Measurements from ENCODE around the gene CCDC159. TPM values are rescaled to one million over a fixed set of nuclear protein-coding genes. Genes with fewer than 3 reads are reported as not detected.

Gene CCDC159
- total RNA-seq, 5 donors from 2014 or later (not counting 1 experiment from before 2014, with no cell fraction given): 59.7 to 81.8 (median 69.6) TPM

DNA sequence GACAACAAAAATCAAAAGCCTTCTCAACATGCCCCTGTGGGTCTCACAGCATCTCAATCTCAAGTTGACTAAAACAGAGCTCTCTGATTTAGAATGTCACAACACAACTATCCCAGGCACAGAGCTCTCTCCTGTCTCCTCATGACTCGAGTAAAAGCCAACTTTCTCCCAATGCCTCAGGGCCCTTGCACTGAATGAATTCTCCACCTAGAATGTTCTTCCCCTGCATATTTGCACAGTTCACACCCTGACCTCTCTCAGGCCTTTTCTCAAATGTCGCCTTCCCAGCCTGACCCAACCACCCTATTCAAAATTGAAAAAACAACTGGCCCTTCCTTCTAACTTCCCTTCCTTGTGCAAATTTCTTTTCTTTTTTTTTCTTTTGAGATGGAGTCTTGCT is 24.4 kb downstream of the CCDC159 start:
- Histone ChIP-seq H3K4me3 (ENCODE audit: control insufficient read depth in 1 of 2, extremely low read depth in 1 of 2, low read length in 1 of 2) (no peak overlapping the region), H3K27me3 (replicated peaks in 1 of 2; ENCODE audit: control insufficient read depth in 2 of 2, extremely low read depth in 1 of 2, insufficient read depth in 2 of 2, low read length in 1 of 2) (no peaks in the 10 kb centered on the region), H3K9me3 (no peaks in the 10 kb centered on the region), H3K27ac (ENCODE audit: low read length) (no peak overlapping the region), H3K4me1 (ENCODE audit: control insufficient read depth in 1 of 2, extremely low read depth in 1 of 2, insufficient read depth in 2 of 2, low read length in 2 of 2) (peaks cover 5 to 18% of the 10 kb centered on the region in 2 experiments), H3K36me3 (ENCODE audit: control insufficient read depth in 2 of 2, extremely low read depth in 1 of 2, insufficient read depth in 1 of 2, low read length in 1 of 2) (peaks cover 0 to 20% of the 10 kb centered on the region in 2 donors)
- DNase-seq: no peak
- Mint-ChIP-seq H3K27me3 (no peaks in the 10 kb centered on the region), H3K4me3 (no peak overlapping the region), H3K4me1 (peaks cover 4 to 9% (median 4%) of the 10 kb centered on the region in 3 donors), H3K36me3 (peaks cover 32% of the 10 kb centered on the region), H3K27ac (no peak overlapping the region), H3K9me3 (no peaks in the 10 kb centered on the region)
- no peak for ATAC-seq (replicated peaks in 1 of 4)
- CTCF ChIA-PET: no interaction called here
- WGBS (ENCODE audit: insufficient coverage): 100% methylated on average over 2 of the region's 2 CpGs
- POLR2A ChIA-PET: no interaction called here

DNA sequence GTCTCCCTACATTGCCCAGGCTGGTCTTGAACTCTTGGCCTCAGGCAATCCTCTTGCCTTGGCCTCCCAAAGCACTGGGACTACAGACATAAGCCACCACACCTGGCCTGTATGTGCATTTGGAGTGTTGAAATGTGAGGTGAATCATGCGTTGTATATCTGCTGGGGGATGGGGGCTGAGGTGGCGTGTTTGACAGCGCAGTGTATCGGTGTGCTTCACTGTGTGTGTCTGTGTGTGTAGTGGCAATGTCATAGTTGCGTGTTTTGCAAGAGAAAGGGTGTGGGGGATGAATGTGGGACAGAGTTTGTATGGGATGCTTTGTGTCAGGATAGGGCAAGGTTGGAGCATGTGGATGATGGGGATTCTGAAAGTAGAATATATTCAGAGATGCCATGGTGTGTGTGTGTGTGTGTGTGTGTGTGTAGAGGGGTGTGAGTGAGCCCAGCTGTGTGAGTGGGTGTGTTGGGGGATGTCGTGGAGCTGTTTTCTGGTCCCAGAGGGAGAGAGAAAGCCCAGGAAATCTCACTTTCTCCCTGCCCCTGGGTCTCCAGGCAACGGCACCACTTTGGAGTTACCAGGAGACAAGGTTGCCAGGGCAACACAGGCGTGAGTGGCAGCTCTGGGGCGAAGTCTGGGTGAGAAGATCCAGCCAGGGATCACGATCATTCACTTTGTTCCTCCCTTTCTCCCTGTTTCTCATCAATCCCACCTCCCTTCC is 27.0 kb downstream of the CCDC159 start:
- Mint-ChIP-seq H3K4me1 (peaks cover 21 to 27% (median 22%) of the 10 kb centered on the region in 3 donors), H3K27me3 (no peaks in the 10 kb centered on the region), H3K36me3 (peaks cover 27% of the 10 kb centered on the region), H3K27ac (peak overlapping the region in 1 of 2 donors; percentile 1), H3K4me3 (peak overlapping the region in 2 of 3 donors; percentile 1 to 52), H3K9me3 (no peaks in the 10 kb centered on the region)
- no peak overlapping the region for H3K27ac ChIP-seq (ENCODE audit: low read length)
- H3K4me3 ChIP-seq (ENCODE audit: control insufficient read depth in 1 of 2, extremely low read depth in 1 of 2, low read length in 1 of 2): no peak overlapping the region
- H3K4me1 ChIP-seq (ENCODE audit: control insufficient read depth in 1 of 2, extremely low read depth in 1 of 2, insufficient read depth in 2 of 2, low read length in 2 of 2): peaks cover 11 to 36% of the 10 kb centered on the region in 2 experiments
- peaks cover 0 to 22% of the 10 kb centered on the region in 2 donors for H3K36me3 ChIP-seq (ENCODE audit: control insufficient read depth in 2 of 2, extremely low read depth in 1 of 2, insufficient read depth in 1 of 2, low read length in 1 of 2)
- no peak for DNase-seq
- 71% methylated on average over 8 of the region's 10 CpGs for WGBS (ENCODE audit: insufficient coverage)
- H3K27me3 ChIP-seq (replicated peaks in 1 of 2; ENCODE audit: control insufficient read depth in 2 of 2, extremely low read depth in 1 of 2, insufficient read depth in 2 of 2, low read length in 1 of 2): no peaks in the 10 kb centered on the region
- CTCF ChIA-PET: interaction anchor here in 1 of 2 donors (2.9 kb wide), 1 partner anchor 62 kb away, joined by 24 read pairs; the partner anchor contains the start of genes ODAD3 and PRKCSH
- POLR2A ChIA-PET: no interaction called here
- no peak for ATAC-seq (replicated peaks in 1 of 4)
- H3K9me3 ChIP-seq: no peaks in the 10 kb centered on the region

DNA sequence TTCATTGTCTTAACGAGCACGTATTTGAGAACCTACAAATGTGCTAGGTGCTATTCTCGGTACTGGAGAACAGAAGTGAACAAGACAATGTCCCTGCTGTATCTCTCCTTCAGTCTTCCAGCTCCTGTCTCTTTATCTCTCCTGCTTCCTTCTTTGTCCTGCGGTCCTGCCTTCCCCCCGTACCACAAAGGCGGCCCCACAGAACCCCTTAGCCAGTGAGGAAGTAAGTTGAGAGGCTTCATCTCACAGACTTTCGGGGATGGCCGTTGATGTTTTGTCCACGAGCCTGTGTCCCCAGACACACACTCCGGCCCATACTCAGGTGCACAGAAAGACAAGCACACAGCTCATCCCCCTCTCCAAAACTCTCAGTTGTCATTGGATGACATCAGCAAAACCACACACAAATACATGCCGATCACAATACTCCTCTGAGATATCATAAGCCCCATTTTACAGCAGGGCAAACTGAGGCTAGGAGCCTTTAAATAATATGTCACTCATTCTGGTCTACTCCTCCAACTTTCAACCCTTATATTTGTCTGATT is 27.6 kb downstream of the CCDC159 start:
- DNase-seq (no peak), ATAC-seq (replicated peaks in 1 of 4) (no peak)
- Histone ChIP-seq H3K4me3 (ENCODE audit: control insufficient read depth in 1 of 2, extremely low read depth in 1 of 2, low read length in 1 of 2) (peak overlapping the region; percentile 76 to 79), H3K36me3 (ENCODE audit: control insufficient read depth in 2 of 2, extremely low read depth in 1 of 2, insufficient read depth in 1 of 2, low read length in 1 of 2) (peaks cover 0 to 24% of the 10 kb centered on the region in 2 donors), H3K4me1 (ENCODE audit: control insufficient read depth in 1 of 2, extremely low read depth in 1 of 2, insufficient read depth in 2 of 2, low read length in 2 of 2) (peaks cover 11 to 38% of the 10 kb centered on the region in 2 experiments), H3K27ac (ENCODE audit: low read length) (peak overlapping the region; percentile 95), H3K27me3 (replicated peaks in 1 of 2; ENCODE audit: control insufficient read depth in 2 of 2, extremely low read depth in 1 of 2, insufficient read depth in 2 of 2, low read length in 1 of 2) (no peaks in the 10 kb centered on the region), H3K9me3 (no peaks in the 10 kb centered on the region)
- ChIA-PET POLR2A (interaction anchor here in 1 of 2 donors (1.1 to 1.9 kb wide), 2 partner anchors 28 to 61 kb away, joined by 4 to 5 read pairs; partner anchors contain the start of genes CCDC159, ODAD3, PRKCSH and TMEM205), CTCF (interaction anchor here in 1 of 2 donors (0.5 to 2.9 kb wide), 4 partner anchors 9 to 61 kb away, joined by 4 to 24 read pairs (median 10); partner anchors contain the start of genes CCDC159, ODAD3, PRKCSH and TMEM205)
- Mint-ChIP-seq H3K27ac (no peak overlapping the region), H3K4me3 (no peak overlapping the region), H3K9me3 (no peaks in the 10 kb centered on the region), H3K27me3 (no peaks in the 10 kb centered on the region), H3K4me1 (peaks cover 23 to 32% (median 26%) of the 10 kb centered on the region in 3 donors), H3K36me3 (peaks cover 21% of the 10 kb centered on the region)
- WGBS (ENCODE audit: insufficient coverage): 18% methylated on average over 6 of the region's 11 CpGs

DNA sequence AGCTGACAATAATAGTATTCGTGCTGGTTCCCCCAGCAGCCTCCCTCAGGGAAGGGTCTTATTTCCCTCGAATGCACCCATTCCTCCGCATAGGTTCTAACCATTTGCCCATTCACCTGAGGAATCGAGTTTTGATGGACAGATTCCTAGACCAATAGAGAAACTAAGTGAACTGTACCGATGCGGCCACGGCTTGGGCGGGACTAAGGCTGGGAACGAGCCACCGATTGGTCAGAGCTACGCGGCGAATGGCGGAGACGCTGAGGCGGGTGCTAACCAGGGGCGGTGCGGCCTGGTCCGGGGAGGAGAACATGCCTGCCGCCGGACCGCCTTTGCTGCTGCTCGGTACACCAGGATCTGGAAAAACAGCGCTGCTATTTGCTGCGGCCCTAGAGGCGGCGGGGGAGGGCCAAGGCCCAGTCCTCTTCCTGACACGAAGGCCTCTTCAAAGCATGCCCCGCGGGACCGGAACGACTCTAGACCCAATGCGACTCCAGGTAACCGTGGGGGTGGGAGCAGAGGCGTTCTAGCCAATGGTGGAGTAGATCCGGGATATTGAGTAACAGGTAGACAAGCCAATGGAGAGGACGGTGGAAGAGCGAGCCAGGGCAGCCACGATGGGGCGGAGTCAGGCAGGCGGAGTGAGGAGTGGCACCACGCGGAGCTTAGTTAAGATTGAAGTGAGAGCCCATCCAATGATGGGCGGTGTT is 28.3 kb downstream of the CCDC159 start, which contains the start of gene SWSAP1:
Gene SWSAP1, plus strand, starts transcription at position 234 of the 710 bp plus-strand sequence. Its CDS starts 15 bp downstream, at position 249.
- no peaks in the 10 kb centered on the region for H3K27me3 ChIP-seq (replicated peaks in 1 of 2; ENCODE audit: control insufficient read depth in 2 of 2, extremely low read depth in 1 of 2, insufficient read depth in 2 of 2, low read length in 1 of 2)
- H3K9me3 Mint-ChIP-seq: no peaks in the 10 kb centered on the region
- H3K27me3 Mint-ChIP-seq: no peaks in the 10 kb centered on the region
- H3K36me3 ChIP-seq (ENCODE audit: control insufficient read depth in 2 of 2, extremely low read depth in 1 of 2, insufficient read depth in 1 of 2, low read length in 1 of 2): peaks cover 0 to 18% of the 10 kb centered on the region in 2 donors
- peaks cover 23 to 32% (median 26%) of the 10 kb centered on the region in 3 donors for H3K4me1 Mint-ChIP-seq
- H3K4me1 ChIP-seq (ENCODE audit: control insufficient read depth in 1 of 2, extremely low read depth in 1 of 2, insufficient read depth in 2 of 2, low read length in 2 of 2): peaks cover 11 to 39% of the 10 kb centered on the region in 2 experiments
- DNase-seq (peak; percentile 94 to 99 (median 97)), ATAC-seq (replicated peaks in 1 of 4) (peak; percentile 89 to 91 (median 90))
- ChIA-PET POLR2A (interaction anchor here (0.6 to 1.9 kb wide), 7 partner anchors 27 to 895 kb away, joined by 3 to 5 read pairs (median 3); partner anchors contain the start of genes CCDC159 (in 2 of the 2), TMEM205 (in 2 of the 2), ODAD3 (in 1 of the 2) and PRKCSH (in 1 of the 2)), CTCF (interaction anchor here (0.5 to 2.9 kb wide), 10 partner anchors 9 to 1750 kb away, joined by 3 to 24 read pairs (median 7); partner anchors contain the start of genes CCDC159 (in 1 of the 2), EPOR (in 1 of the 2), ODAD3 (in 1 of the 2) and PRKCSH (in 1 of the 2))
- H3K9me3 ChIP-seq: no peaks in the 10 kb centered on the region
- H3K27ac Mint-ChIP-seq: no peak within 1 kb of the TSS
- H3K27ac ChIP-seq (ENCODE audit: low read length): peak within 1 kb of the TSS; percentile 95
- H3K4me3 ChIP-seq (ENCODE audit: control insufficient read depth in 1 of 2, extremely low read depth in 1 of 2, low read length in 1 of 2): peak within 1 kb of the TSS; percentile 76 to 79
- under 1% methylated on average over 42 of the region's 44 CpGs for WGBS (ENCODE audit: insufficient coverage)
- H3K4me3 Mint-ChIP-seq: no peak within 1 kb of the TSS
- H3K36me3 Mint-ChIP-seq: peaks cover 14% of the 10 kb centered on the region

DNA sequence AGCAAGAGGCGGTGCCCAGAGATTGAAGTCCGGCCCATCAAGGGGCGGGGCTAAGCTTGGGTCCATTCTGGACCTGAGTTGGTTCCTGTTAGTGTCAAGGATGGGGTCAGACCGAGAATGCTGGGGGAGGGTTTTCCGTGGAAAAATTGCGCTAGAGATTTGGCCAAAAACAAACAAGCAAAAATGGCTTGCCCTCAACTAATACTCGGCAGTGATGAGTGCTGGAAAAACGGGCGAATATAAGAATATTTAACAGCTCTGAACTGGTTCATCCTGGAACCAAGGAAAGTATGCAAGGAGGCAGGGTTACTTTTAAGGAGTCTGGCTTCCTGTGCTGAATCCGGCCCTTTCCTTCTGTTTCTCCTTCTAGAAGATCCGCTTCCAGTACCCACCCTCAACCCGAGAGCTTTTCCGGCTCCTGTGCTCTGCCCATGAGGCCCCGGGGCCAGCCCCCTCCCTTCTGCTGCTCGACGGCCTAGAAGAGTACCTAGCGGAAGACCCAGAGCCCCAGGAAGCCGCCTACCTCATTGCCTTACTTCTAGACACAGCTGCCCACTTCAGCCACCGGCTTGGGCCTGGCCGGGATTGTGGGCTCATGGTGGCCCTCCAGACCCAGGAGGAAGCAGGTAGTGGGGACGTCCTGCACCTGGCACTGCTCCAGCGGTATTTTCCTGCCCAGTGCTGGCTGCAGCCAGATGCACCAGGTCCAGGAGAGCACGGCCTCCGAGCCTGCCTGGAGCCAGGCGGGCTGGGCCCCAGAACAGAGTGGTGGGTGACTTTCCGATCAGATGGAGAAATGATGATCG is 29.0 kb downstream of the CCDC159 start:
- Mint-ChIP-seq H3K9me3 (no peaks in the 10 kb centered on the region), H3K27me3 (no peaks in the 10 kb centered on the region), H3K36me3 (peaks cover 13% of the 10 kb centered on the region), H3K4me1 (peaks cover 28 to 38% (median 32%) of the 10 kb centered on the region in 3 donors), H3K4me3 (no peak overlapping the region), H3K27ac (no peak overlapping the region)
- 13% methylated on average over 17 of the region's 27 CpGs for WGBS (ENCODE audit: insufficient coverage)
- Histone ChIP-seq H3K4me1 (ENCODE audit: control insufficient read depth in 1 of 2, extremely low read depth in 1 of 2, insufficient read depth in 2 of 2, low read length in 2 of 2) (peaks cover 14 to 46% of the 10 kb centered on the region in 2 experiments), H3K36me3 (ENCODE audit: control insufficient read depth in 2 of 2, extremely low read depth in 1 of 2, insufficient read depth in 1 of 2, low read length in 1 of 2) (peaks cover 0 to 18% of the 10 kb centered on the region in 2 donors), H3K9me3 (no peaks in the 10 kb centered on the region), H3K4me3 (ENCODE audit: control insufficient read depth in 1 of 2, extremely low read depth in 1 of 2, low read length in 1 of 2) (peak overlapping the region; percentile 76 to 79), H3K27me3 (replicated peaks in 1 of 2; ENCODE audit: control insufficient read depth in 2 of 2, extremely low read depth in 1 of 2, insufficient read depth in 2 of 2, low read length in 1 of 2) (no peaks in the 10 kb centered on the region), H3K27ac (ENCODE audit: low read length) (peak overlapping the region; percentile 95)
- ChIA-PET POLR2A (interaction anchor here (0.6 to 1.9 kb wide), 9 partner anchors 27 to 1291 kb away, joined by 3 to 5 read pairs (median 3); partner anchors contain the start of genes CCDC159 (in 2 of the 2), TMEM205 (in 2 of the 2), MAN2B1 (in 1 of the 2) and ODAD3 (in 1 of the 2)), CTCF (interaction anchor here (0.5 to 2.9 kb wide), 11 partner anchors 8 to 1751 kb away, joined by 3 to 24 read pairs (median 7); partner anchors contain the start of genes CCDC159 (in 1 of the 2), EPOR (in 1 of the 2), ODAD3 (in 1 of the 2) and PRKCSH (in 1 of the 2))
- ATAC-seq (replicated peaks in 1 of 4): peak; percentile 58 to 60 (median 58)
- DNase-seq: peak; percentile 58 to 87 (median 78)

Data from T-cell (primary cell).